ENCODE results near the gene CCDC158. TPM values are rescaled to one million over a fixed set of nuclear protein-coding genes. Genes with fewer than 3 reads are reported as not detected.

The CCDC158 gene
- polyA plus RNA-seq, 2 of the 4 experiments (the other 2 are of a cell fraction): 0.06 TPM; not detected in 1

- no peak for FAIRE-seq
- Histone ChIP-seq H3K9me3 (no peaks in the 10 kb centered on the region), H3K4me1 (no peaks in the 10 kb centered on the region), H3K4me2 (no peak overlapping the region), H3K4me3 (no peak overlapping the region), H3K27ac (no peak overlapping the region)
- no peak for TF ChIP-seq NPAS2 (CRISPR knock-in tag; IDR thresholded peaks at IDR 0.05; ENCODE audit: borderline replicate concordance)
- TF ChIP-seq CHD4 (IDR thresholded peaks at IDR 0.05; ENCODE audit: borderline replicate concordance): no peak
- TF ChIP-seq FOSB (CRISPR knock-in tag; IDR thresholded peaks at IDR 0.05): no peak
- TF ChIP-seq PBX3 (IDR thresholded peaks at IDR 0.05): no peak
- TF ChIP-seq REST (IDR thresholded peaks at IDR 0.05): no peak
- no peak for TF ChIP-seq FOXS1 (CRISPR knock-in tag; IDR thresholded peaks at IDR 0.05)
- no peak for TF ChIP-seq CHD2 (IDR thresholded peaks at IDR 0.05; ENCODE audit: low read length, partially characterized antibody)
- TF ChIP-seq HOXB13 (CRISPR knock-in tag; IDR thresholded peaks at IDR 0.05; ENCODE audit: low read depth): no peak
- TF ChIP-seq RFX5 (IDR thresholded peaks at IDR 0.05): no peak
- TF ChIP-seq POLR2AphosphoS2 (conservative IDR thresholded peaks at IDR 0.05; ENCODE audit: low read length): no peak
- no peak for TF ChIP-seq MYC (IDR thresholded peaks at IDR 0.05; ENCODE audit: borderline replicate concordance, low read length)
- no peak for TF ChIP-seq TFCP2L1 (CRISPR knock-in tag; IDR thresholded peaks at IDR 0.05)
- TF ChIP-seq USF2 (IDR thresholded peaks at IDR 0.05): no peak
- no peak for TF ChIP-seq BHLHE40 (IDR thresholded peaks at IDR 0.05; ENCODE audit: low read depth, low read length)
- no peak for DNase-seq (ENCODE audit: low read depth in 1 of 2, low spot score in 1 of 2)
- 67% methylated on average over 3 of the region's 3 CpGs for WGBS (ENCODE audit: missing lambda C conversion rate)
- ATAC-seq: no peak
- POLR2A ChIA-PET: no interaction called here
- CTCF ChIA-PET: no interaction called here
Observed at GRCh38 chr4:76365636-76366035, 55.3 kb downstream of the CCDC158 start.

DNA sequence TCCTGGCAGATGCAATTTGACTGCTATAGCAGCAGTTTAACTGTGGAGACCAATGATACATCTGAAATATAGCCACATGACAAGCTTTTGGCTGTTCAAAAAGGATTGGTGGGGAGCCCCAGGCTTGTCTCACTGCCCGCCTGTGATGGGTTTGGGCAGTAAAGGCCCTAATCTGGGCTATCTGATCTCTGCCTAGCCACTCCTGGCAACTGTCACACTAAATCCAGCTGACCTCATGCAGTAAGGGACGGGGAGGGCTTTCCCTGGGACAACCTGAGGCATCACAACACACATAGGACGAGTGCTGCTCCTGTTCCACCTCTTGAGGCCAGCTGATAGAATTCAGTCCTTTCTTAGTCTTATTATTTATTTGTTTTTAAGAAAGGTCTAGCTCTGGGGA, 56.2 kb downstream of the CCDC158 start:
- 42% methylated on average over 3 of the region's 3 CpGs for WGBS (ENCODE audit: missing lambda C conversion rate)
- no peak overlapping the region for H3K4me3 ChIP-seq
- 0 out of 3 replicates have a peak, but pooled peaks cover 4% of the 10 kb centered on the region for H3K9me3 ChIP-seq
- FAIRE-seq (no peak), ATAC-seq (no peak), DNase-seq (ENCODE audit: low read depth in 1 of 2, low spot score in 1 of 2) (no peak)
- H3K27ac ChIP-seq: no peak overlapping the region
- H3K4me2 ChIP-seq: no peak overlapping the region
- CTCF ChIA-PET: no interaction called here
- POLR2A ChIA-PET: no interaction called here
- H3K4me1 ChIP-seq: no peaks in the 10 kb centered on the region
- TF ChIP-seq MAX (IDR thresholded peaks at IDR 0.05) (no peak), USF2 (IDR thresholded peaks at IDR 0.05) (no peak), JUNB (IDR thresholded peaks at IDR 0.05) (no peak), HDAC2 (IDR thresholded peaks at IDR 0.05) (no peak), HOXB13 (CRISPR knock-in tag; IDR thresholded peaks at IDR 0.05; ENCODE audit: low read depth) (no peak), JUN (IDR thresholded peaks at IDR 0.05) (no peak), SMC3 (IDR thresholded peaks at IDR 0.05) (no peak), HEYL (CRISPR knock-in tag; IDR thresholded peaks at IDR 0.05) (no peak), TP53 (CRISPR knock-in tag; IDR thresholded peaks at IDR 0.05) (no peak), MAFK (IDR thresholded peaks at IDR 0.05; ENCODE audit: partially characterized antibody) (no peak), FOSB (CRISPR knock-in tag; IDR thresholded peaks at IDR 0.05) (no peak), ZFP36 (IDR thresholded peaks at IDR 0.05; ENCODE audit: borderline replicate concordance, partially characterized antibody) (no peak), ZSCAN20 (CRISPR knock-in tag; IDR thresholded peaks at IDR 0.05) (no peak), RARB (CRISPR knock-in tag; IDR thresholded peaks at IDR 0.05) (no peak), GATA3 (IDR thresholded peaks at IDR 0.05; ENCODE audit: borderline replicate concordance) (no peak), BHLHE40 (IDR thresholded peaks at IDR 0.05; ENCODE audit: low read depth, low read length) (no peak), MYC (IDR thresholded peaks at IDR 0.05; ENCODE audit: borderline replicate concordance, low read length) (no peak), RCOR1 (IDR thresholded peaks at IDR 0.05; ENCODE audit: low read depth, low read length) (no peak)
- TF ChIP-seq, protein P1, sequence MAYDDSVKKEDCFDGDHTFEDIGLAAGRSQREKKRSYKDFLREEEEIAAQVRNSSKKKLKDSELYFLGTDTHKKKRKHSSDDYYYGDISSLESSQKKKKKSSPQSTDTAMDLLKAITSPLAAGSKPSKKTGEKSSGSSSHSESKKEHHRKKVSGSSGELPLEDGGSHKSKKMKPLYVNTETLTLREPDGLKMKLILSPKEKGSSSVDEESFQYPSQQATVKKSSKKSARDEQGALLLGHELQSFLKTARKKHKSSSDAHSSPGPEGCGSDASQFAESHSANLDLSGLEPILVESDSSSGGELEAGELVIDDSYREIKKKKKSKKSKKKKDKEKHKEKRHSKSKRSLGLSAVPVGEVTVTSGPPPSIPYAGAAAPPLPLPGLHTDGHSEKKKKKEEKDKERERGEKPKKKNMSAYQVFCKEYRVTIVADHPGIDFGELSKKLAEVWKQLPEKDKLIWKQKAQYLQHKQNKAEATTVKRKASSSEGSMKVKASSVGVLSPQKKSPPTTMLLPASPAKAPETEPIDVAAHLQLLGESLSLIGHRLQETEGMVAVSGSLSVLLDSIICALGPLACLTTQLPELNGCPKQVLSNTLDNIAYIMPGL (CRISPR knock-in tag; IDR thresholded peaks at IDR 0.05; ENCODE audit: borderline replicate concordance): no peak

Measured in A549 (cell line).